HepG2 (cell line): Measurements from ENCODE around the gene DNAAF9. TPM values are rescaled to one million over a fixed set of nuclear protein-coding genes. Genes with fewer than 3 reads are reported as not detected.

Experiments used
- ATF1 ChIP-seq: IDR thresholded peaks from 2 replicates; pipeline ENCODE4 v1.6.1; 2016; ENCODE audit warnings: mild to moderate bottlenecking, control low read depth
- FOXA1 ChIP-seq, 2 experiments: fragments of 450-650 bp in 1 of 2; sonication (generic) in 1 of 2; formaldehyde crosslinking in 1 of 2; IDR thresholded peaks; 2 replicates each; pipeline versions ENCODE4 v1.4.0 to v1.6.1; 2016 to 2020; ENCODE audit warnings: missing genetic modification reagents in 1 of 2
- HNF1B ChIP-seq: sonication (generic); formaldehyde crosslinking; IDR thresholded peaks from 2 replicates; pipeline ENCODE4 v1.5.1; 2020; ENCODE audit warnings: mild to moderate bottlenecking, moderate library complexity, missing genetic modification reagents
- HNF4G ChIP-seq, 2 experiments: sonication (generic) in 1 of 2; formaldehyde crosslinking in 1 of 2; IDR thresholded peaks; 2 replicates each; pipeline versions ENCODE4 v1.4.0 to v1.6.1; 2011 to 2020; ENCODE audit warnings: borderline replicate concordance in 2 of 2, low read depth in 2 of 2, mild to moderate bottlenecking in 2 of 2, low read length in 1 of 2, missing genetic modification reagents in 1 of 2, moderate library complexity in 1 of 2
- MXD4 ChIP-seq: IDR thresholded peaks from 2 replicates; pipeline ENCODE4 v1.6.1; 2016; ENCODE audit warnings: mild to moderate bottlenecking, missing biosample characterization, missing genetic modification reagents
- NR3C1 ChIP-seq: sonication (generic); formaldehyde crosslinking; IDR thresholded peaks from 2 replicates; pipeline ENCODE4 v1.4.0; 2020; ENCODE audit warnings: missing genetic modification reagents
- STAT6 ChIP-seq: sonication (generic); formaldehyde crosslinking; IDR thresholded peaks from 2 replicates; pipeline ENCODE4 v1.4.0; 2020; ENCODE audit warnings: missing genetic modification reagents, mild to moderate bottlenecking, borderline replicate concordance
- ZC3H13 ChIP-seq: sonication (generic); formaldehyde crosslinking; IDR thresholded peaks from 2 replicates; pipeline ENCODE4 v1.8.1; 2023; ENCODE audit warnings: mild to moderate bottlenecking, missing genetic modification reagents, moderate library complexity
- ZFAT ChIP-seq: sonication (generic); formaldehyde crosslinking; conservative IDR thresholded peaks from 2 replicates; pipeline ENCODE4 v1.8.1; 2023; ENCODE audit warnings: missing genetic modification reagents, inconsistent platforms
- ZIK1 ChIP-seq: sonication (generic); formaldehyde crosslinking; IDR thresholded peaks from 2 replicates; pipeline ENCODE4 v1.5.0; 2020; ENCODE audit warnings: mild to moderate bottlenecking, low read depth, missing genetic modification reagents, borderline replicate concordance
- ZNF253 ChIP-seq: sonication (generic); formaldehyde crosslinking; IDR thresholded peaks from 2 replicates; pipeline ENCODE4 v1.8.0; 2022; ENCODE audit warnings: mild to moderate bottlenecking, missing genetic modification reagents, borderline replicate concordance
- ZNF263 ChIP-seq: sonication (generic); formaldehyde crosslinking; IDR thresholded peaks from 2 replicates; pipeline ENCODE4 v1.4.0; 2020; ENCODE audit warnings: missing genetic modification reagents
- ZNF331 ChIP-seq: sonication (generic); formaldehyde crosslinking; IDR thresholded peaks from 2 replicates; pipeline ENCODE4 v1.4.0; 2020; ENCODE audit warnings: missing genetic modification reagents
- ZNF503 ChIP-seq: sonication (generic); formaldehyde crosslinking; IDR thresholded peaks from 2 replicates; pipeline ENCODE4 v1.4.0; 2020; ENCODE audit warnings: missing genetic modification reagents
- ZNF510 ChIP-seq: sonication (generic); formaldehyde crosslinking; IDR thresholded peaks from 2 replicates; pipeline ENCODE4 v1.4.0; 2020; ENCODE audit warnings: low read depth, mild to moderate bottlenecking, missing genetic modification reagents
- ZNF547 ChIP-seq: sonication (generic); formaldehyde crosslinking; IDR thresholded peaks from 2 replicates; pipeline ENCODE4 v1.5.1; 2020; ENCODE audit warnings: mild to moderate bottlenecking, missing genetic modification reagents
- ZNF678 ChIP-seq: sonication (generic); formaldehyde crosslinking; IDR thresholded peaks from 2 replicates; pipeline ENCODE4 v1.4.0; 2020; ENCODE audit warnings: mild to moderate bottlenecking, missing genetic modification reagents
- ZNF761 ChIP-seq: sonication (generic); formaldehyde crosslinking; conservative IDR thresholded peaks from 2 replicates; pipeline ENCODE4 v1.4.0; 2020; ENCODE audit warnings: mild to moderate bottlenecking, missing genetic modification reagents
- polyA plus RNA-seq, 8 experiments: library from polyadenylated mRNA; depleted of rRNA in 3 of 8; stranded (reverse) in 7 of 8; unstranded in 1 of 8; fragments of >200 nt; fragmentation: Illumina TruSeq in 4 of 8; extraction: Trizol in 4 of 8; gene quantifications; 2 replicates each; pipeline versions ENCODE4 v1.2.1 to v1.2.3, GENCODE V29; 2011 to 2016; ENCODE audit warnings: low read depth in 4 of 8, missing spikeins in 1 of 8, mixed read lengths in 1 of 8; ENCODE audit not compliant: insufficient read depth in 1 of 8
- total RNA-seq, 5 experiments: library from RNA; depleted of rRNA; stranded (reverse); fragments of >200 nt; fragmentation: Illumina TruSeq; extraction: Trizol; gene quantifications; 2 replicates each; pipeline ENCODE4 v1.2.3, GENCODE V29; 2016; ENCODE audit warnings: low read depth in 1 of 5
- TF ChIP-seq, protein P1 (sequence below): sonication (generic); formaldehyde crosslinking; IDR thresholded peaks from 2 replicates; pipeline ENCODE4 v1.8.1; 2023; ENCODE audit warnings: missing genetic modification reagents, inconsistent platforms, borderline replicate concordance

Gene DNAAF9
- total and polyA plus RNA-seq, 2 of the 13 experiments (the other 11 are each of a cell fraction or from before 2014, with no cell fraction given): 10.5 to 14.9 TPM

- TF ChIP-seq HNF4G (IDR thresholded peaks at IDR 0.05; ENCODE audit: borderline replicate concordance, low read depth, low read length) (no peak), HNF4G (CRISPR knock-in tag; IDR thresholded peaks at IDR 0.05; ENCODE audit: borderline replicate concordance, low read depth) (no peak), ZNF253 (CRISPR knock-in tag) (no peak), ZNF263 (no peak), ZNF503 (0 out of 2 replicates have a peak, but pooled peaks have one; percentile 41), FOXA1 (IDR thresholded peaks at IDR 0.05) (no peak), FOXA1 (CRISPR knock-in tag; IDR thresholded peaks at IDR 0.05) (no peak), ZNF678 (CRISPR knock-in tag) (no peak), ZNF331 (no peak), ATF1 (no peak), STAT6 (CRISPR knock-in tag) (no peak), ZC3H13 (no peak), ZNF761 (CRISPR knock-in tag) (no peak), MXD4 (CRISPR knock-in tag) (no peak), ZFAT (CRISPR knock-in tag) (no peak), ZNF510 (CRISPR knock-in tag) (no peak), HNF1B (CRISPR knock-in tag) (peak; percentile 31; the same call in 1 of the 2 replicates), ZIK1 (CRISPR knock-in tag) (no peak), ZNF547 (CRISPR knock-in tag) (peak; percentile 31; the same call in 1 of the 2 replicates), NR3C1 (CRISPR knock-in tag) (no peak)
- TF ChIP-seq, protein P1, sequence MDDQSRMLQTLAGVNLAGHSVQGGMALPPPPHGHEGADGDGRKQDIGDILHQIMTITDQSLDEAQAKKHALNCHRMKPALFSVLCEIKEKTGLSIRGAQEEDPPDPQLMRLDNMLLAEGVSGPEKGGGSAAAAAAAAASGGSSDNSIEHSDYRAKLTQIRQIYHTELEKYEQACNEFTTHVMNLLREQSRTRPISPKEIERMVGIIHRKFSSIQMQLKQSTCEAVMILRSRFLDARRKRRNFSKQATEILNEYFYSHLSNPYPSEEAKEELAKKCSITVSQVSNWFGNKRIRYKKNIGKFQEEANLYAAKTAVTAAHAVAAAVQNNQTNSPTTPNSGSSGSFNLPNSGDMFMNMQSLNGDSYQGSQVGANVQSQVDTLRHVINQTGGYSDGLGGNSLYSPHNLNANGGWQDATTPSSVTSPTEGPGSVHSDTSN (CRISPR knock-in tag): no peak
Measured at GRCh38 chr20:3406481-3407039, 909 bp downstream of the DNAAF9 start (continued).
